Middle frontal gyrus (tissue), 1 donor: Measurements from ENCODE around the gene SMIM3.

Source experiments
- DNase-seq: peaks from one replicate; pipeline ENCODE4 v3.0.0-alpha.2; 2015; ENCODE audit warnings: low spot score; ENCODE audit errors: extremely low spot score

Gene SMIM3

DNA sequence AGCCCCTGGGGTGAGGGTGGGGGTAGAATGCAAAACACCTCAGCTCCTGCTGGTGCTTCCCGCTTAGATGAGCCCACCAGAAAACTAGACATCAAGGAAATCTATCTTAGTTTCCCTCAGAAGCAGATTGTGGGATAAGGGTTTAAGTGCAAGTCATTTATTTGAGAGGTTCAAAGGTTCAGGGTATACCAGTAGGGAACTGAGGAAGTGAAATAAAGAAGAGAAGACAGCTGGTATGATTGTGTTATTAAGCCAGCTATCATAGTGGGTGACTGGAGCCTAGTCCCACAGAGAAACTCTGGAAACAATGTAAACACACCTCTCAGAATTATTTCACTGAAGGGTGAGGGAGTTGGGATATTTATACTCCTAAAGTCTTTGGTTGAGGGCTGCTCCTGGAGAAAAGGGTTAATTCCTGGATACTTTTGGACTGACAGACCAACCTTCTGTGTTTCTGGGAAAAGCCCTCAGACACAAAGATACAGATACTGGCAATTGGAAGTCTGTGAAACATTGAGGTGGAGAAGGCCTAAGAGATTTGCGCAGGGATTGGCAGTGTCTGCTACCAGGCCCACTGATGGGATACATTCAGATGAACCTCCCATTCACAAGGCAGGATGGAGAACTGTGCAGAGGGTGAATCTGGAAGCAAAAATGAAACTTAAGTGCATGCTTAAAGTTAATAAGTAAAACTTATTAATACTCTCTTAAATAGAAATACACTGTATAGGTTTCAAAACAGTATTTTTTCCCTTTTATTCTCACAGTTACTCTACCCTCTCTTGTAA, 13.4 kb upstream of the SMIM3 start:
- no peak for DNase-seq

DNA sequence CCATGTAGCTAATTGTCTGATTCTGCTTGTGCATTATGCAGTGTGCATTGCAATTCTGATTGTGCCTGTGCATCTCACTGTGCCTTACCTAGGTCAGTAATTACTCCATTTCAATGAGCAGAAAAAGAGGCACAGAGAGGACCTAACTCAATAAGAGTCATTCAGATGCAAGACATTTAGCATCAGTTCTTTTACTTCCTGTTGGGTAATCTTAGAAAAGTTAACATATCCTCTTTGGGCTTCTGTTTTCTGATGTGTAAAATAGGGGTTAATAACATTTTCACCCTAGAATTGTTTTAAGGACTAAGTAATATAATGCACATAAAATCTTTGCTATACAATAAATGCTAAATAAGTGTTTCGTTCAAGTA, 12.8 kb upstream of the SMIM3 start:
- no peak for DNase-seq

DNA sequence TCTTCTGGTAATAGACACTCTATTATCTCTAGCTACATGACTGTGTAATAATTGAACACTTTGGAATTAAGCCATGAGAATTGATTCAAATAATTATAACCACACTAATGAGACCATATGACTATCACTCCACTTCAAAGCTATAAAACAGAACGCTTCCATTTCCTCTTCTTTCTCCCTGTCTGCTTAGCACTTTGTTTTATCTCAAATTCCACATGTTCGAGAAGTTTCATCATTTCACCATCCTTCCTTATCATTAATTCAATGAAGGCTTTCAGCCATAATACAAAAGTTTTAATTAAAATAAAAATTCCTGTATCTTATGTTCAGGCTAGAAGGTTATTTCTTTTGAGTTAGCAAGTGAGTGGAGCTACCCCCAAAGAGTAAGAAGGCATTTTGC, 12.3 kb upstream of the SMIM3 start:
- no peak for DNase-seq

DNA sequence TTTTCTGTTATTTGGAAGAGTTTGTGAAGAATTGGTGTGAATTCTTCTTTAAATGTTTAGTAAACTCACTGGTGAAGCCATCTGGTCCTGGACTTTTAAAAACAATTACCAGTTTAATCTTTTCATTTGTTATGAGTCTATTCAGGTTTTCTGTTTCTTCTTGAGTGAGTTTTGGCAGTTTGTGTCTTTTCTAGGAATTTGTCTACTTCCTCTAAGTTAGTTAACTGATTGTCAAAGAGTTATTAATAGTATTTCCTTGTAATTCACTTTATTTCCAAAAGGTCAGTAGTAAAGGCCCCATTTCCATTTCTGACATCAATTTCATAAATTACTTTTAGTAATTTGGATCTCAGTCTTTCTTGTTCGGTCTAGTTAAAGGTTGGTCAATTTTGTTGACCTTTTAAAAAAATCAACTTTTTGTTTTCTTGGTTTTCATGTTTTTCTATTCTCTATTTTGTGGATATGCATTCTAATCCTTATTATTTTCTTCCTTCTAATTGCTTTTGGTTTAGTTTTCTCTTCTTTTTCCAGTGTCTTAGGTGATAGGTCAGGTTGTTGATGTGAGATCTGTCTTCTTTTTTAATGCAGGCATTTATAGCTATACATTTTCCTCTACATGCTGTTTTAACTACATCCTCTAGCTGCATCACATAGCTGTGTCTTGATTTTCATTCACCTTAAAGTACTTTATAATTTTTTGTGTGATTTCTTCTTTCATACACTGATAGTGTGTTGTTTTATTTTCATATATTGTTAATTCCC, 7.3 kb upstream of the SMIM3 start:
- no peak for DNase-seq

DNA sequence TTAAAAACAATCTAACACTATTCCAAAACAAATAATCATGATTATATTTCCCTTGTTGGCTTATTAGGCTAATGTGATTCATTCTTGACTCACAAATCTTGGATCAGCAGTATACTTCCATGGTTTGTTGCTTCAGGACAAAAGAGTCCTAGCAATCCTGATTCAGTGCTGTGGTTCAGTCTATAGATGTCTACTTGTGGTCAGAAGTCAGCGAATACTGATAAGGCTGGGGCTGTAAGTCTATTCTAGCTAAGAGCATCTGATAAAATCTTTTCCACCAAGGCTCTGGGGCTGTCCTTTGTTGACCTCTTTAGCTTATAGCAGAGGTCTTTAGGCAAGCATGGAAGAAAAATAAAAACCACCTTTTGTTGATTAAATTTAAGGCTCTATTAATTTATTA, 4.4 kb upstream of the SMIM3 start:
- no peak for DNase-seq

DNA sequence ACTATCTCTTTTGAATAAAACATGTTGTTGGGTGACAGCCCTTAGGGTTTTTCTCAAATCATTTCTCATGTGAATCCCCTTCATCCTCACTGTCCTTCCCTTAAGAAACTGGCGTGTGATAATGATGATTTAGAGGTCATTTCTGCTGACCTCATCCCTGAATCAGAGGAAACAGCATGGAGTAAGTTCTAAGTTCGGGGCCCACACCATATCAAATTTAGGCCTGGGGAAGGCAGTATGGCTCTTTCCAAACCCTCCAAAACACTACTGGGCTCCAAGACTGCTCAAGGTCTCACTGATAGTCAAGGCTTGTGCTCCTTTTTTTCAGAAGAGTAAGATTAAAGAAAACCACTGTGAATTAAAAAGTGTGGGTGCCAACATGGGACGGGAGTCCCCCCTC, 872 bp upstream of the SMIM3 start:
- DNase-seq: no peak

DNA sequence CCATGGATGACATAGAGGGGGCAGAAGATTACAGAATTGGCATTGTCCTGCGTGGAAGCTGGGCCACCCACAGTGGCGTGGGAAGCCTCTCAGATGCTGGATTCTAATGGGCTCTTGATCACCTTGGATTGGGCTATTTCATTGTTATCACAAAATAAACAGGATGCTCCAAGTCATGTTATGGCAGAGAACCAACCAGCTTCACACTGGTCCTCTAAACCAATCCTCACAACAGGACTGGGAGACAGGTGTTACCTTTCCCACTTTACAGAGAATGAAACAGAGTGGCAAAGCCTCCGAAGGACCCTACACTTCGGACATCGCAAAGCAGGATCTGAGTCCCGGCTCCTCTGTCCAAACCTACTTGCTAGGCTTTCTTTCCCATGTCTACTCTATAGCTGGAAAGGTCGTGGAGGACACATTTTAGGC, 455 bp upstream of the SMIM3 start:
- DNase-seq: no peak

DNA sequence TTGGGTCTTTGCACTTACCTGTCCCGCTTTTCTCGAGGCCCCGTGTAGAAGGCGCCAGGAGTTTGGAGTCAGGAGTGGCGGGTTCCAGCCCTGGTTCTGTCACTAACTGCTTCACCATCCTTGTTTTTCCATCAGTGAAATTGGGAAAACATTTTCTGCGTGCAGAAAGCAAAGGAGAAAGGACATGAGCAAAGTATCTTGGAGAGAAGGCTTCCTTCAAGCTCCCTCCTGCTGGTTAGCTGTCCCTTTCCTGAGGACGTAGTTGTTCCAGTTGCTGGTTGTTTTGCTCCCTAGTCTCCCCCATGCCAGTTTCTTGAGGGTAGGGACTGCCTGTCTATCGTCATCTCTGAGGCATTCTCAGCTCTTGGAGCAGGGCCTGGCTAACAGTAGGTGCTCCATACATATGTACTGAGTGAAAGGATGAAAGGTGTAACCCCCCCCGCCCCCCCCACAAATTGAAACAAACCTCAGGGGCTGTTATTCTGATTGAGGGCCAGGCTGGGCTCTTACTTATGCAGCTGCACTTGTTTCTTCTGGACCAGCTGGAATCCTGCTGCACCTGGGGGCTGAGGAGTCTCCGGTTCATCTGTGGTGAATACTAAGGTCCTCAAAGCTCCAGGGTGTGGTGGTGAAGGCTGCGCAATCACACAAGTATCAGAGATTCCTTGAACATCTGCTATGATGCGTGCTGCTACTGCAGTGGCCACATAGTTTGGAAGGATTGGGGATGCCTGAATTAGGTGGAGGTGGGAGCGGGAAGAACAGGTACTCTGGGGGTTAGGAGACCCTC, 1.0 kb downstream of the SMIM3 start:
- no peak for DNase-seq

DNA sequence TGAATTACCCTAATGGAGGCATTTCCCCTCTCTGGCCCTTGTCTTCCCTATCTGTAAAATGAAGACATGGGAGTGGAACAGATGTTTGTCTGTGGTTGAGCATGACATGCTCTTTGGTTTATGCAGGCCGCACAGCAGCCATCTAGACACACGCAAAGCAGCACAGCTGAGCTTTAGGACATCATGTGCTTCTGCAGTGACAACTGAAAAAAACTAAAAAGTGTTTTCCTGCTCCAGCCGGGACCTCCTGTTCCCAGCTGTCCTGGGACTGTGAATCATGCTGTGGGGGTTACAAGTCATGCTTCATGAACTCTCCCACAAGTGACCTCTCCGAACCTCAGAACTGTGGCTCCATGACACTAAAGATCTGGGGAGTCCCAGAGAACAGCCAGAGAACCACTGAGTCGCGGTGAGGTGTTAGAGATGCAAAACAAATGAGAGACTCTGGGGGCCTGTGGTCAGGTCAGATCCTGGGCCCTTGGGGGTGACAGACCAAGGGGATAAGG, 1.7 kb downstream of the SMIM3 start:
- DNase-seq: no peak

DNA sequence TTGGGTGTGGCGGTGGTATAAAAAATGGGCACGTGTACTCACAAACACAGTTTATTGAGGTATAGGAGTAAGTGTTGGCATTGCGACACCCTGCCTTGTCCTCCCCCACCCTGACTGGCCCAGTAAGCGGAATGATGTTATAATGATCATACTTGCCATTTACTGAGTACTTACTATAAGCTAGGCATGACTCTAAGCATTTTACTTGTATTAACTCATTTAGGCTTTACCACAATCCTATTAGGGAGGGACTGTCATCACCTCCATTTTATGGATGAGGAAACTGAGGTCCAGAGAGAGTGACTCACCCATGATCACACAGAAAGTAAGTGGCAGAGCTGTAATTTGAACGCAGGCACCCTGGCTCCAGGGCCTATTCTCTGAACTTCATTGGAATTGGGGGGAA, 2.3 kb downstream of the SMIM3 start:
- DNase-seq: no peak

DNA sequence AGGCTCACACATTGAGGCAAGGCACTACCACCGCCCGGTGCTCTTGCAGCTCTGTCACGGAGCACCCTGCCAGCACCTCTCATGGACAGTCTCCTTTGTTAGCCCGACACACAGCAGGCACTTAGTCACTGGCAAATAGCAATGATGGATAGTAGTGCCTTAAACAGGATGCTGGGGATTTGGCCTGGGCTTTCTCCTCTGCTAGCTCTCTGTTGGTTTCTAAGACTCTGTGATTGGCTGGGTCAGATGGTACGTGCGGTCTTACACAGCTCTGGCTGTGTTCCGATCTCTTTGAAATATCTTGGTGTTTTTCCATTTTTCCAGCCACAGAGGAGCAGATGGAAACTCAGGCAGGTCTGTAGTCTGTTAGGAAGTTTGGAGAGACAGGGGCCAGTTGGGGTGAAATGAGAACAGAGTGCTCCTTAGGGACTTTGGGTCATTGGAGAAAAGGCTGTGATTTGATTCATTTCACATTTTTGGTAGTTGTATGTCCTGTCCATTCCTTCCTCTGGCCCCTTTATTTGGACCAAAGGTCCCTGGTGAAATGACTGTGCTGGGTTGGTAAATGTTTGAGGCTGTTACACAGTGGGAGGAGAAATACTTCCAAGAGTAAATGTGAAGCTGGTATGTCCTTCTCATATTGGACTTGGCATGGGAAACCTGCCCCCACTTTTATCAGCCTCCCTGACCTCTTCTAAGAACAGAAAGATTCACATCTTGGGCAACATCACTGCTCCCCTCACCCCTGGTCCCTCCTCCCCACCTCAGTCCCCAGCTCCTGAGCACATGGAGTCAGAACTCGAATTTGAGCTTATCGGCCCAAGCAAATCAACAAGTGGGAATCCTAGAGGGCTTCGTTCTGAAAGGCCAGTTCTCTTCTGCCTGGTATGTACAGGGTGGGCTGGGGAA, 3.4 kb downstream of the SMIM3 start:
- DNase-seq: no peak

DNA sequence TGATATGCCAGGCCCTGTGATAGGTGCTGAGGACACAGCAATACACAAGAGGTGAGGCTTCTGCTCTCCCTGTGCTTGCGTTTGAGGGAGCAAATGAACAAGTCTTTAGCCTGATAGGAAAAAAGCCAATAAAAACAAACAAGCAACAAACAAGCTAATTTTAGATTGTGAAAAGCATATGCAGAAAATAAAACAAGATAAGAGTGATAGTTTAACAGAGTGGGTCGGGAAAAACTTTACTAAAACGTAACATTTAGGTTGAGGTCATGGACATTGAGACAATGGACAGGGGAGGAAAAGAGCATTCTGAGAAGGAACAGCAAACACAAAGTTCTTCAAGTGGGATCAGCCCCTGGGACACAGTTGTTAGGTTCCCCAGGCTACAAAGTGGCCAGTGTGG, 4.3 kb downstream of the SMIM3 start:
- DNase-seq: no peak

DNA sequence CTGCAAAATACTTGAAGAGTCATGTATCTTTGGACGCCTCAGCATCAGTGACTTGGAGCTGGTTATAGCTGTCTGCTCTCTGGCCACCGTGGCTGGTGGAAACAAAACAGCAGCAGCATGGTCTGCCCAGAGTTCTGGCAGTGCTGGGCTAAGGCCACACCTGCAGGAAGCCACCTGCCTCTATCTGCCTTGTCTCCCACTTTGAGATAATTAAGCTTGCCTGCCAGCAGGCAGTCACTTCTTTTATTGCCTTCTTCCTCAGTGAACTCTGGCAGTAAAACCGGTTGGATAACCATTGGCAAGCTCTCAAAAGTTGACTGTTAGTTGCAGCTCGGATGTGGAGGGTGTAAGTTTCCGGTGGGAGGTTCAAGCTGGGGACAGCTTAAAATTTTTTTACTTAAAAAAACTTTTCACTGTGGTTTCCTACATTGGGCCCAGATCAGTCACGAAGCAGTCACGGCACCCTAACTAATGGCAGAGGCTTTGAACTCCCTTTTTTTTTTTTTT, 4.9 kb downstream of the SMIM3 start:
- no peak for DNase-seq

DNA sequence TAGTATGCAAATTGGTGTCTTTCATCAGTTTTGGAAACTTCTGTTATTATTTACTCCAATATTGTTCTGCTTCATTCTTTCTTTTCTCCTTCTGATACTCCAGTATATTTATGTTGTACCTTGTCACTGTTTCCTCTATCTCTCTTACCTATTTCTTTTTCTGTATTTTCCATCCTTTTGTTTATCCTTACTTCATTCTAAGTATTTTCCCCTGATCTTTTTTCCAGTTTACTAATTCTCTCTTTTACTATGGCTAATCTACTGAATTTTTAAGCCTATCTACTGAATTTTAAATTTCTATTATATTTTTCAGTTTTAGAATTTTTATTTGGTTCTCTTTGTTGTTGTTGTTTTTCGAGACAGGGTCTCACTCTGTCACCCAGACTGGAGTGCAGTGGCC, 7.4 kb downstream of the SMIM3 start:
- DNase-seq: no peak

DNA sequence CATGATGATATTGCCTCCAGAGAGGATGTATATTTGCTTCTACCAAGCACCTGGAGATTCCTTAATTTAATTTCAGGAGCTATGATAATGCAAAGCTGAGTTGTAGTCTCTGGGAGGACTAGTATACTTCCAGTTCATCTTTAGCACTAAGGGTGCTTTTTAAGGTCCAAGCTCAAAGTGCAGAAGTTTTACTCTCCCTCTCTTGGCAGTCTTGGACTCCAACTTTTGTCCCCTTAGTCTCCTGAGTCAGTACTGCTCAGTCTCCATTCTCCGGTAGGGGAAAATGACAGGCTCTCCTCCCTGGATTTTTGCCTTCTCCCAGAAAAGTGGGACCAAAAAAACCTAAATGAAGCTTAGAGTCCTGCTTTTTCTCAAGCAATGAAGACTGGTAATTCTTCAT, 8.3 kb downstream of the SMIM3 start:
- DNase-seq: no peak

DNA sequence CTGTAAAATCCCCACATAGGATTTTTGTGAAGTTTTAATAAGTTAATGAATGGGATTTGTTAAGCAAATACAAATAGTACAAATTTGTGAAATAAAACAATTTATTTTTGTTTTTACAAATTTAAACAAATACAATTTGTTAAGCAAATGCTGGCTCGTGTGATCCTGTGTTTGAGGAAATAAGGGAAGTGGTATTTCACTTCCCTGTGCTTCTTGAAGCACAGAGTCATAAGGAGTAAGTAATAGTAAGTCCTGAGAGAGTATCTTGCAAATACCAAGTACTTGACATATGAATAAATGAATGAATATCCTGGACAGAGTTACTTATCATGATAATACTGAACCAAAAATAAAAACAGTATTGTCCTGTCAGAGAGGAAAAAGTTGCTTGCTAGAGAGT, 9.1 kb downstream of the SMIM3 start:
- no peak for DNase-seq

DNA sequence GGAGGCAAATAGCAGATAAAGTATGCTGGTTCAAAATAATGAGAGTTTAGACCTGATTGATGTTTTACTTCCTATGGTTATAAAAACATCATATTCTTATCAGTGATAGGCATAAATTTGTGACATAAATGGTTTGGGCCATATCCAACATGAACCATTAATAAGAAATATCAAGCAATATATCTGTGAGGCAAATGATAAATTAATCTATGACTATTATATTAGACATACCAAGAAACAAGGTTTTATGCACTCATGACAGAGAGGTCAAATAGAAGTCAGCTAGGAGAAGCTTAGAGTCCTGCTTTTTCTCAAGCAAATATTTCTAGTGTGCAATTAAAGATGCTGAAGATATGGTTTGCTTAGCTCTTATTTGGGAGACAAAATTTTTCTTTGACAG, 10.4 kb downstream of the SMIM3 start:
- DNase-seq: no peak

DNA sequence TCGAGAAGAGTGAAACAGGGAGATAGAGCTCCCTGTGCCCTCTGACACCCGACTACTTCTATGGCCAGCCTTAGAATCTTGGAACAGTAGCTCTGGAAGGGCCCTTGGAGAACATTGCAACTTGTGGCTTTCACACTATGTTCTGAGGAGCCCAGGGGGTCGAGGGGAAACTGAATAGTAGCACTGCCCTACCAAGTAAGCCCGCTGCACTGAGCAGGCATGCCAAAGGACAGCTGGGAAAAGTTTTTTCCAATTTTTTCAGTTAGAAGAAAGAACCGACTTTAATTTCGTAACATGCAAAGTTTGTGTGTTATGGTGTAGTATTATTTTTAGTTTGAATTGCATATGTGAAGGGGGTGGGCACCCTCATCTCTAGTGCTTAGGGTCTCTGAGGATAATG, 10.9 kb downstream of the SMIM3 start:
- no peak for DNase-seq

DNA sequence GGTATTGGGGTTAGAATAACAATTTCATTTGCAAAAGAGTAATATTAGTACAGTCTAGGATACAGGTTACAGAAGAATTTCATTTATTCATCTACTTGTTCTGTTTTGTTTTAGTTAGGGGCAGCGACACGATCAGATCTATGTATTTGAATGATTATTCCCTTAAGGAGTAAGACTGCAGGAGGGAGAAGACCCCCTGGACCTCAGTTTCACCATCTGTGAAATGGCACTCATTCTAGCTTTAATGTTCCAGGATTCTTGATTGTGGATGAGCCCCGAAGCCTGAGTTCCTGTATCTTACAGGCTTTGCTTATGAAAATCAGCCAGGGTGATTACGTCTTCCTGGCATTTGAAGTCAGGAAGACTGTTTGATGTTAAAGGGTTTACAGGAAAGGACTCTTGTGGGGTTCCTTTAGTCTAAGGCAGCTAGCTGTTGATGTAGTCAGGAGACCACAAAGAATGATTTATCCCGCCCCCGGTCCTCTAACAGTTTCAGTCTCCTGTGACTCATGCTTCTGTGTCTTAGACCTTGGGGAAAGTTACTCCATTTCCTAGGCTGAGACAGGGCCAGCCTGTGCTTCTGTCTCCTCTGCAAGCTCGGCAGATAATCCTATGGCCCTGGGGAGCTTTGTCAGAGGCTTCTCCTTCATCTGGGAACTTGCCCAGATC, 11.5 kb downstream of the SMIM3 start:
- no peak for DNase-seq

DNA sequence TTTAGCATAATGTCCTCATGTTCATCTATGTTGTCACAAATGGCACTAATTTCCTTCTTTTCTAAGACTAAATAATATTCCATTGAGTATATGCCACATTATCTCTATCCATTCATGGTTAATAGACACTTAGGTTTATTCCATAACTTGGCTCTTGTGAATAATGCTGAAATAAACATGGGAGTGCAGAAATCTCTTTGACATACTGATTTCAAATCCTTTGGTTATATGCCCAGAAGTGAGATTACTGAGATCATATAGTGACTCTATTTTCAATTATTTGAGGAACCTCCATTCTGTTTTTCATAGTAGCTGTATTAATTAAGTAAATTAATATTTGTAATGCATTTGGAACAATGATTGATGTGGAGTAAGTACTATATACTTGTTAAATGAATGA, 13.0 kb downstream of the SMIM3 start:
- no peak for DNase-seq
